ENCODE data around the gene ILF3.

DNA sequence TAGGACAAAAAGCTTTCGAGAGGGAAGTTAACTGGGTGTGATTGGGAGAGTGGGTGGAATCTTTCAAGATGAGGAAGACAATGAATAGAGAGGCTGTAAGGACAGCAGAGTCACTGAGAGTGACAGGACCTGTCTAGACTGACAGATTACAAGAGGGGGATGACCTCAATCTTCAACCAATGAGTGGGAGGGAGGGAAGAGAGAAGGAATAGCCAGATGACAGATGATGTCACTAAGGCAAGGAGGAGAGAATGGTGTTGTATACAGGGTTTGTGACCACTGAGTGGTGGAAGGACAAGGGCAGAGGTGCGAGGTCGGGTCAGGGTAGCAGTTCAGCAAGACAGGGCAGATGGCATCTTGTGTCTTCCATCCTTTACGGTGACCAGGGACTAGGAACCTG lies 5.8 kb upstream of the ILF3 start:
- no peak for TF ChIP-seq CTCF (IDR thresholded peaks at IDR 0.05; ENCODE audit: insufficient read depth, low read length, poor library complexity, severe bottlenecking)
- TF ChIP-seq EZH2phosphoT487 (conservative IDR thresholded peaks at IDR 0.05; ENCODE audit: low read length), result no peak
